Measurements from ENCODE around the gene RHNO1.

RHNO1 gene

GRCh38 chr12:2877047-2877952 is at the start of gene RHNO1, which contains the start of gene FOXM1:
RHNO1 (plus strand) TSS chr12:2877223; CDS start chr12:2885367, 8,144 bp downstream.
FOXM1 (minus strand) TSS chr12:2877174; CDS start chr12:2874478, 2,696 bp downstream.
- Mint-ChIP-seq H3K27ac (peak within 1 kb of the TSS; percentile 99), H3K4me3 (peak within 1 kb of the TSS; percentile 83)
- CTCF ChIA-PET = interaction anchor here (1.1 kb wide), 1 partner anchor 23 kb away, joined by 4 read pairs; no protein-coding TSS in a partner anchor

GRCh38 chr12:2829275-2829674 is 47.7 kb upstream of the RHNO1 start:
- Mint-ChIP-seq H3K4me1 (no peaks in the 10 kb centered on the region), H3K27ac (no peak overlapping the region), H3K9me3 (no peaks in the 10 kb centered on the region), H3K4me3 (no peak overlapping the region), H3K27me3 (no peaks in the 10 kb centered on the region), H3K36me3 (peaks cover 30% of the 10 kb centered on the region)
- no peak for DNase-seq
- CTCF ChIA-PET = no interaction called here

More at GRCh38 chr12:2877047-2877952, at the start of gene RHNO1, which contains the start of gene FOXM1:
- Mint-ChIP-seq H3K4me1 (peaks cover 59% of the 10 kb centered on the region), H3K27me3 (no peaks in the 10 kb centered on the region), H3K36me3 (peaks cover 43% of the 10 kb centered on the region), H3K9me3 (no peaks in the 10 kb centered on the region)
- DNase-seq = peak; percentile 91

- H3K4me3 Mint-ChIP-seq = no peak overlapping the region
- H3K36me3 Mint-ChIP-seq = peaks cover 13% of the 10 kb centered on the region
- no peak for DNase-seq
- CTCF ChIA-PET = no interaction called here
- H3K9me3 Mint-ChIP-seq = no peaks in the 10 kb centered on the region
- H3K27me3 Mint-ChIP-seq = no peaks in the 10 kb centered on the region
- no peak overlapping the region for H3K27ac Mint-ChIP-seq
- no peaks in the 10 kb centered on the region for H3K4me1 Mint-ChIP-seq
Observed at GRCh38 chr12:2832550-2833127, 44.4 kb upstream of the RHNO1 start.

- Mint-ChIP-seq H3K4me1 (no peaks in the 10 kb centered on the region), H3K27me3 (no peaks in the 10 kb centered on the region), H3K27ac (no peak overlapping the region), H3K4me3 (no peak overlapping the region), H3K9me3 (no peaks in the 10 kb centered on the region), H3K36me3 (peaks cover 9% of the 10 kb centered on the region)
- CTCF ChIA-PET = interaction anchor here (0.8 kb wide), 1 partner anchor 21 kb away, joined by 3 read pairs; no protein-coding TSS in a partner anchor
- no peak for DNase-seq
Observed at GRCh38 chr12:2833327-2833726, 43.7 kb upstream of the RHNO1 start.

- Mint-ChIP-seq H3K4me3 (no peak overlapping the region), H3K27ac (no peak overlapping the region), H3K9me3 (no peaks in the 10 kb centered on the region), H3K4me1 (no peaks in the 10 kb centered on the region), H3K36me3 (peaks cover 9% of the 10 kb centered on the region), H3K27me3 (no peaks in the 10 kb centered on the region)
- no peak for DNase-seq
- CTCF ChIA-PET = interaction anchor here (0.8 kb wide), 1 partner anchor 21 kb away, joined by 3 read pairs; no protein-coding TSS in a partner anchor
Observed at GRCh38 chr12:2833810-2834209, 43.2 kb upstream of the RHNO1 start.

GRCh38 chr12:2834581-2835491 is 42.2 kb upstream of the RHNO1 start, which contains the start of gene NRIP2:
NRIP2 (minus strand) TSS chr12:2835035; CDS start chr12:2834983, 52 bp downstream.
- H3K27me3 Mint-ChIP-seq = no peaks in the 10 kb centered on the region
- no peak within 1 kb of the TSS for H3K27ac Mint-ChIP-seq
- DNase-seq = no peak
- no peaks in the 10 kb centered on the region for H3K4me1 Mint-ChIP-seq
- no peaks in the 10 kb centered on the region for H3K9me3 Mint-ChIP-seq
- H3K4me3 Mint-ChIP-seq = no peak within 1 kb of the TSS
- H3K36me3 Mint-ChIP-seq = peaks cover 12% of the 10 kb centered on the region
- CTCF ChIA-PET = no interaction called here

GRCh38 chr12:2835691-2836403 is 41.2 kb upstream of the RHNO1 start:
- Mint-ChIP-seq H3K36me3 (peaks cover 10% of the 10 kb centered on the region), H3K4me3 (no peak overlapping the region), H3K27me3 (no peaks in the 10 kb centered on the region), H3K9me3 (no peaks in the 10 kb centered on the region), H3K27ac (no peak overlapping the region), H3K4me1 (no peaks in the 10 kb centered on the region)
- DNase-seq = no peak
- CTCF ChIA-PET = no interaction called here

- H3K9me3 Mint-ChIP-seq = no peaks in the 10 kb centered on the region
- no peak overlapping the region for H3K27ac Mint-ChIP-seq
- CTCF ChIA-PET = interaction anchor here (1.8 kb wide), 1 partner anchor 18 kb away, joined by 3 read pairs; no protein-coding TSS in a partner anchor
Observed at GRCh38 chr12:2836574-2836973, 40.4 kb upstream of the RHNO1 start.

GRCh38 chr12:2841056-2841650 is 35.9 kb upstream of the RHNO1 start:
- no peak overlapping the region for H3K4me3 Mint-ChIP-seq
- H3K36me3 Mint-ChIP-seq = peaks cover 5% of the 10 kb centered on the region
- no peak for DNase-seq
- no peaks in the 10 kb centered on the region for H3K9me3 Mint-ChIP-seq
- CTCF ChIA-PET = no interaction called here
- H3K4me1 Mint-ChIP-seq = no peaks in the 10 kb centered on the region
- no peaks in the 10 kb centered on the region for H3K27me3 Mint-ChIP-seq
- H3K27ac Mint-ChIP-seq = no peak overlapping the region

More at GRCh38 chr12:2836574-2836973, 40.4 kb upstream of the RHNO1 start:
- Mint-ChIP-seq H3K4me3 (no peak overlapping the region), H3K27me3 (no peaks in the 10 kb centered on the region), H3K4me1 (no peaks in the 10 kb centered on the region), H3K36me3 (peaks cover 7% of the 10 kb centered on the region)
- DNase-seq = no peak

GRCh38 chr12:2842948-2843347 is 34.1 kb upstream of the RHNO1 start:
- H3K9me3 Mint-ChIP-seq = no peaks in the 10 kb centered on the region
- no peak for DNase-seq
- CTCF ChIA-PET = interaction anchor here (1.5 to 2.6 kb wide), 2 partner anchors 11 to 14 kb away, joined by 3 to 8 read pairs; partner anchors contain the start of gene TEX52

GRCh38 chr12:2844786-2845185 is 32.2 kb upstream of the RHNO1 start:
- CTCF ChIA-PET = interaction anchor here (1.2 to 1.5 kb wide), 2 partner anchors 10 to 40 kb away, joined by 3 to 7 read pairs; no protein-coding TSS in a partner anchor
- Mint-ChIP-seq H3K9me3 (no peaks in the 10 kb centered on the region), H3K27ac (no peak overlapping the region), H3K4me1 (no peaks in the 10 kb centered on the region), H3K4me3 (no peak overlapping the region), H3K27me3 (no peaks in the 10 kb centered on the region), H3K36me3 (peaks cover 2% of the 10 kb centered on the region)
- DNase-seq = no peak

More at GRCh38 chr12:2842948-2843347, 34.1 kb upstream of the RHNO1 start:
- Mint-ChIP-seq H3K27ac (no peak overlapping the region), H3K27me3 (no peaks in the 10 kb centered on the region), H3K36me3 (peaks cover 5% of the 10 kb centered on the region), H3K4me1 (no peaks in the 10 kb centered on the region), H3K4me3 (no peak overlapping the region)

- Mint-ChIP-seq H3K4me3 (no peak overlapping the region), H3K27ac (no peak overlapping the region), H3K9me3 (no peaks in the 10 kb centered on the region), H3K36me3 (peaks cover 1% of the 10 kb centered on the region), H3K27me3 (no peaks in the 10 kb centered on the region), H3K4me1 (no peaks in the 10 kb centered on the region)
- CTCF ChIA-PET = interaction anchor here (0.9 to 1.5 kb wide), 5 partner anchors 9 to 102 kb away, joined by 3 to 7 read pairs (median 3); no protein-coding TSS in a partner anchor
- DNase-seq = no peak
Observed at GRCh38 chr12:2845280-2845679, 31.7 kb upstream of the RHNO1 start.

GRCh38 chr12:2851931-2852330 is 25.1 kb upstream of the RHNO1 start:
- Mint-ChIP-seq H3K4me1 (no peaks in the 10 kb centered on the region), H3K4me3 (no peak overlapping the region), H3K27ac (no peak overlapping the region), H3K36me3 (peaks cover 5% of the 10 kb centered on the region), H3K27me3 (no peaks in the 10 kb centered on the region), H3K9me3 (no peaks in the 10 kb centered on the region)
- no peak for DNase-seq
- CTCF ChIA-PET = interaction anchor here (0.7 kb wide), 1 partner anchor 12 kb away, joined by 3 read pairs; no protein-coding TSS in a partner anchor

All from activated naive CD4-positive, alpha-beta T cell treated with anti-CD3 and anti-CD28 coated beads, Interleukin-2, amount 10 ng/mL, durations not matched to agents 7 days and 5 days (primary cell).